GM19455 (cell line): ENCODE measurements around the gene SLC12A8.

ENCODE experiments used
- ATAC-seq: cut with Tn5 transposase; IDR thresholded peaks from one replicate; pipeline ENCODE4 v1.9.1; 2021; ENCODE audit not compliant: unreplicated experiment

SLC12A8 gene

GRCh38 chr3:125212509-125213363, at the start of gene SLC12A8:
Gene SLC12A8, minus strand, starts transcription at chr3:125212748. Its CDS starts 1,399 bp downstream, at chr3:125211349.
- ATAC-seq, result no peak

- no peak for ATAC-seq
These were observed 49.6 kb upstream of the SLC12A8 start for GRCh38 chr3:125262161-125262560.

GRCh38 chr3:125261031-125261430, 48.5 kb upstream of the SLC12A8 start:
- no peak for ATAC-seq

- ATAC-seq, result no peak
These were observed 47.6 kb upstream of the SLC12A8 start for GRCh38 chr3:125260158-125260557.

- no peak for ATAC-seq
These were observed 45.0 kb upstream of the SLC12A8 start for GRCh38 chr3:125257536-125257935.

- ATAC-seq, result no peak
These were observed 44.1 kb upstream of the SLC12A8 start for GRCh38 chr3:125256675-125257074.

GRCh38 chr3:125250973-125251372, 38.4 kb upstream of the SLC12A8 start:
- ATAC-seq, result no peak

GRCh38 chr3:125246237-125246636, 33.7 kb upstream of the SLC12A8 start:
- ATAC-seq, result no peak

- ATAC-seq, result no peak
These were observed 33.0 kb upstream of the SLC12A8 start for GRCh38 chr3:125245521-125245920.

GRCh38 chr3:125240496-125240895, 27.9 kb upstream of the SLC12A8 start:
- no peak for ATAC-seq

- no peak for ATAC-seq
These were observed 26.7 kb upstream of the SLC12A8 start for GRCh38 chr3:125239266-125239665.

GRCh38 chr3:125238759-125239158, 26.2 kb upstream of the SLC12A8 start:
- no peak for ATAC-seq

- no peak for ATAC-seq
These were observed 23.9 kb upstream of the SLC12A8 start for GRCh38 chr3:125236331-125236903.

GRCh38 chr3:125234831-125235230, 22.3 kb upstream of the SLC12A8 start:
- ATAC-seq, result no peak

- ATAC-seq, result no peak
These were observed 19.9 kb upstream of the SLC12A8 start for GRCh38 chr3:125232401-125232800.

- no peak for ATAC-seq
These were observed 19.3 kb upstream of the SLC12A8 start for GRCh38 chr3:125231895-125232294.

- no peak for ATAC-seq
These were observed 17.2 kb upstream of the SLC12A8 start for GRCh38 chr3:125229707-125230106.

GRCh38 chr3:125229168-125229567, 16.6 kb upstream of the SLC12A8 start:
- no peak for ATAC-seq

GRCh38 chr3:125221831-125222230, 9.3 kb upstream of the SLC12A8 start:
- no peak for ATAC-seq

GRCh38 chr3:125220727-125221429, 8.3 kb upstream of the SLC12A8 start:
- ATAC-seq, result no peak

- no peak for ATAC-seq
These were observed 7.6 kb upstream of the SLC12A8 start for GRCh38 chr3:125220183-125220582.

- ATAC-seq, result no peak
These were observed 6.7 kb upstream of the SLC12A8 start for GRCh38 chr3:125219261-125219701.
